ENCODE measurements around the gene TESK2.

DNA sequence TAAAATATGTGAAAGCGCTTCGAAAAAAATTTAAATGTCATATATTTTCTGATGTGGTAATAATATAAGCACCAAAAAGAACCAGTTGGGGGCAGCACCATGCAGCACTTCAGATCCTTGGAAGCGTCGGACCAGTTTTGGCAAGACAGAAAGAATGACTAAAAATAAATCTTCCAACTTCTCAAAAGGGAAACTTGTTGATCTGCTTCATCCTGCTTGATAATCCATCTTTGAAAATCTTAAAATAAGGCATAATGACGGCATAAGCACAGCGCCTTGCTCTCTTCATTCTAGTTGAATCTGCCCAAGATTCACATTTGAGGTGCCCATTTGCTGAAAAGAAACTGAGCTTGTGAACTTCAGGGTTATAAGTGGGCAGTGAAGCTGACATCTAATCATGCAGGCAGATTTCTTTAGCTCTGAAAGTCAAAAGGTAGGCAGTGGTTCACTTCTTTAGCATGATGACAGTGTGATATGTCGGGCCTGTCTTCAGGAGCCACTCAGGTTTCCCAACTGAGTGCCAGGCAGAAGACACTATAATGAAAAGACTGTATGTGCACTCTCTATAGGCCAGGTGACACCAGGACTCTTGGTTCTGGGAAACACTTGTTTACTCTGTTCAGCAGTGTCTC lies 131.0 kb downstream of the TESK2 start:
- TF ChIP-seq, protein P1, sequence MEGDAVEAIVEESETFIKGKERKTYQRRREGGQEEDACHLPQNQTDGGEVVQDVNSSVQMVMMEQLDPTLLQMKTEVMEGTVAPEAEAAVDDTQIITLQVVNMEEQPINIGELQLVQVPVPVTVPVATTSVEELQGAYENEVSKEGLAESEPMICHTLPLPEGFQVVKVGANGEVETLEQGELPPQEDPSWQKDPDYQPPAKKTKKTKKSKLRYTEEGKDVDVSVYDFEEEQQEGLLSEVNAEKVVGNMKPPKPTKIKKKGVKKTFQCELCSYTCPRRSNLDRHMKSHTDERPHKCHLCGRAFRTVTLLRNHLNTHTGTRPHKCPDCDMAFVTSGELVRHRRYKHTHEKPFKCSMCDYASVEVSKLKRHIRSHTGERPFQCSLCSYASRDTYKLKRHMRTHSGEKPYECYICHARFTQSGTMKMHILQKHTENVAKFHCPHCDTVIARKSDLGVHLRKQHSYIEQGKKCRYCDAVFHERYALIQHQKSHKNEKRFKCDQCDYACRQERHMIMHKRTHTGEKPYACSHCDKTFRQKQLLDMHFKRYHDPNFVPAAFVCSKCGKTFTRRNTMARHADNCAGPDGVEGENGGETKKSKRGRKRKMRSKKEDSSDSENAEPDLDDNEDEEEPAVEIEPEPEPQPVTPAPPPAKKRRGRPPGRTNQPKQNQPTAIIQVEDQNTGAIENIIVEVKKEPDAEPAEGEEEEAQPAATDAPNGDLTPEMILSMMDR (IDR thresholded peaks at IDR 0.05), result peak; percentile 66 to 76 (median 68)
- TF ChIP-seq POLR2A (IDR thresholded peaks at IDR 0.05), result no peak

Data from right lobe of liver (tissue), 4 donors.